Neuronal stem cell (in vitro differentiated cells): ENCODE data around the gene PAM.

Source experiments
- DNase-seq: peaks from one replicate; pipeline ENCODE4 v3.0.0-alpha.2; 2013; ENCODE audit warnings: low spot score
- H2AFZ ChIP-seq: one replicate; pipeline ENCODE4 v1.6.1; 2013; ENCODE audit warnings: mild to moderate bottlenecking, low read length, inconsistent platforms
- H2AK5ac ChIP-seq: 2 replicates; pipeline ENCODE4 v1.6.1; 2013; ENCODE audit warnings: low read depth, mild to moderate bottlenecking, inconsistent platforms, low read length, moderate library complexity, mixed read lengths
- H2BK120ac ChIP-seq: 2 replicates; pipeline ENCODE4 v1.6.1; 2013; ENCODE audit warnings: low read depth, mild to moderate bottlenecking, inconsistent platforms, low read length, moderate library complexity, mixed read lengths
- H2BK12ac ChIP-seq: one replicate; pipeline ENCODE4 v1.6.1; 2013; ENCODE audit warnings: low read length, inconsistent platforms
- H2BK15ac ChIP-seq: 2 replicates; pipeline ENCODE4 v1.6.1; 2013; ENCODE audit warnings: mild to moderate bottlenecking, low read length, inconsistent platforms, mixed read lengths
- H2BK5ac ChIP-seq: one replicate; pipeline ENCODE4 v1.6.1; 2013; ENCODE audit warnings: inconsistent platforms, mild to moderate bottlenecking, low read length, moderate library complexity
- H3K14ac ChIP-seq: one replicate; pipeline ENCODE4 v1.6.1; 2013; ENCODE audit warnings: low read length, inconsistent platforms
- H3K18ac ChIP-seq: 2 replicates; pipeline ENCODE4 v1.6.1; 2013; ENCODE audit warnings: low read length, inconsistent platforms
- H3K23ac ChIP-seq: 2 replicates; pipeline ENCODE4 v1.6.1; 2013; ENCODE audit warnings: low read depth, mild to moderate bottlenecking, mixed read lengths, low read length, inconsistent platforms; ENCODE audit not compliant: poor library complexity
- H3K27ac ChIP-seq: replicated peaks from 3 replicates; pipeline ENCODE4 v1.5.1; 2013; ENCODE audit warnings: low read length, inconsistent platforms
- H3K27me3 ChIP-seq, 3 experiments: 2 replicates each; pipeline ENCODE4 v1.6.1; 2013; ENCODE audit warnings: low read length in 3 of 3, mild to moderate bottlenecking in 2 of 3, inconsistent platforms in 1 of 3, low read depth in 1 of 3, mixed read lengths in 1 of 3, moderate library complexity in 1 of 3; ENCODE audit not compliant: control insufficient read depth in 3 of 3, insufficient read depth in 3 of 3
- H3K36me3 ChIP-seq, 2 donors: replicated peaks in 1 of 2; 2 replicates each; pipeline ENCODE4 v1.6.1; 2013; ENCODE audit warnings: low read length in 2 of 2; ENCODE audit not compliant: control insufficient read depth in 2 of 2, insufficient read depth in 2 of 2
- H3K4ac ChIP-seq: 2 replicates; pipeline ENCODE4 v1.6.1; 2013; ENCODE audit warnings: inconsistent platforms, mild to moderate bottlenecking, low read length, moderate library complexity
- H3K4me1 ChIP-seq, 2 donors: 1 replicate in 1 of 2; 2 replicates in 1 of 2; pipeline ENCODE4 v1.6.1; 2013; ENCODE audit warnings: low read length in 2 of 2, low read depth in 1 of 2; ENCODE audit not compliant: control insufficient read depth in 2 of 2, insufficient read depth in 1 of 2
- H3K4me2 ChIP-seq: one replicate; pipeline ENCODE4 v1.6.1; 2013; ENCODE audit warnings: mild to moderate bottlenecking, low read length, inconsistent platforms; ENCODE audit not compliant: insufficient read depth, poor library complexity, severe bottlenecking
- H3K4me3 ChIP-seq, 2 donors: 2 replicates each; pipeline ENCODE4 v1.5.1; 2013; ENCODE audit warnings: low read length in 2 of 2, mild to moderate bottlenecking in 2 of 2, inconsistent platforms in 1 of 2, moderate library complexity in 1 of 2
- H3K79me1 ChIP-seq: one replicate; pipeline ENCODE4 v1.6.1; 2013; ENCODE audit warnings: low read depth, mild to moderate bottlenecking, inconsistent platforms, low read length, moderate library complexity
- H3K9ac ChIP-seq: one replicate; pipeline ENCODE4 v1.6.1; 2013; ENCODE audit warnings: mild to moderate bottlenecking, low read depth, low read length, inconsistent platforms; ENCODE audit not compliant: poor library complexity
- H3K9me3 ChIP-seq, 2 donors: replicated peaks in 1 of 2; 2 replicates each; pipeline versions ENCODE3 to v1.6.1; 2013; ENCODE audit warnings: low read length in 2 of 2, mild to moderate bottlenecking in 2 of 2, inconsistent platforms in 1 of 2, low read depth in 1 of 2, mixed read lengths in 1 of 2, moderate library complexity in 1 of 2; ENCODE audit not compliant: control insufficient read depth in 2 of 2, insufficient read depth in 1 of 2
- H4K8ac ChIP-seq: one replicate; pipeline ENCODE4 v1.6.1; 2013; ENCODE audit warnings: low read depth, mild to moderate bottlenecking, inconsistent platforms, low read length, moderate library complexity
- H4K91ac ChIP-seq: one replicate; pipeline ENCODE4 v1.6.1; 2013; ENCODE audit warnings: low read length, low read depth, mild to moderate bottlenecking, inconsistent platforms; ENCODE audit not compliant: poor library complexity
- WGBS, 2 donors: extraction: QIAGEN DNeasy Blood & Tissue Kit; methylation state at CpG; one replicate each; pipeline ENCODE4 v1.1.7; 2013; ENCODE audit warnings: missing lambda C conversion rate in 2 of 2, mixed read lengths in 1 of 2; ENCODE audit not compliant: insufficient read length in 2 of 2, insufficient replicate concordance in 1 of 2; ENCODE audit errors: extremely low coverage in 2 of 2; 5-methylcytosine and 5-hydroxymethylcytosine counted together

The PAM gene

GRCh38 chr5:102890133-102890532 lies 135.0 kb downstream of the PAM start:
- WGBS, 2 donors, result no CpG with 5 or more reads among the region's 3 CpGs
- Histone ChIP-seq H3K9ac (no peak overlapping the region), H3K4me2 (no peak overlapping the region), H3K18ac (no peak overlapping the region), H2BK120ac (no peak overlapping the region), H3K4ac (no peak overlapping the region), H3K4me1 (peaks cover 0 to 5% of the 10 kb centered on the region in 2 donors), H3K36me3 (no peaks in the 10 kb centered on the region), H4K8ac (no peak overlapping the region), H4K91ac (no peak overlapping the region), H3K27ac (no peak overlapping the region), H2BK5ac (no peak overlapping the region), H3K79me1 (no peaks in the 10 kb centered on the region), H3K14ac (no peak overlapping the region), H2BK12ac (no peak overlapping the region), H2BK15ac (no peak overlapping the region), H2AFZ (no peak overlapping the region), H2AK5ac (no peak overlapping the region), H3K4me3 (no peak overlapping the region), H3K23ac (no peak overlapping the region), H3K9me3 (no peaks in the 10 kb centered on the region), H3K27me3 (no peaks in the 10 kb centered on the region)
- no peak for DNase-seq

GRCh38 chr5:102891175-102891574 lies 136.1 kb downstream of the PAM start:
- WGBS, 2 donors, result no CpG with 5 or more reads among the region's 3 CpGs
- H2BK120ac ChIP-seq, result no peak overlapping the region
- H4K91ac ChIP-seq, result no peak overlapping the region
- H3K14ac ChIP-seq, result no peak overlapping the region
- no peaks in the 10 kb centered on the region for H3K27me3 ChIP-seq
- H3K4me2 ChIP-seq, result no peak overlapping the region
- H3K79me1 ChIP-seq, result no peaks in the 10 kb centered on the region
- no peak overlapping the region for H2AFZ ChIP-seq
- H3K27ac ChIP-seq, result no peak overlapping the region
- H3K9me3 ChIP-seq, result no peaks in the 10 kb centered on the region
- H4K8ac ChIP-seq, result no peak overlapping the region
- no peak overlapping the region for H2AK5ac ChIP-seq
- no peak for DNase-seq
- H3K4me3 ChIP-seq, result no peak overlapping the region
- peaks cover 0 to 5% of the 10 kb centered on the region in 2 donors for H3K4me1 ChIP-seq
- H3K18ac ChIP-seq, result no peak overlapping the region
- H3K4ac ChIP-seq, result no peak overlapping the region
- no peak overlapping the region for H2BK5ac ChIP-seq
- H3K36me3 ChIP-seq, result no peaks in the 10 kb centered on the region
- no peak overlapping the region for H2BK12ac ChIP-seq
- H2BK15ac ChIP-seq, result no peak overlapping the region
- no peak overlapping the region for H3K23ac ChIP-seq
- H3K9ac ChIP-seq, result no peak overlapping the region

GRCh38 chr5:102893942-102894341 lies 138.8 kb downstream of the PAM start:
- H2BK120ac ChIP-seq, result no peak overlapping the region
- no peak overlapping the region for H2AFZ ChIP-seq
- no peaks in the 10 kb centered on the region for H3K79me1 ChIP-seq
- H3K14ac ChIP-seq, result no peak overlapping the region
- no peak overlapping the region for H3K4me2 ChIP-seq
- H3K4me1 ChIP-seq, result peaks cover 0 to 4% of the 10 kb centered on the region in 2 donors
- no peak overlapping the region for H3K23ac ChIP-seq
- no peak overlapping the region for H3K27ac ChIP-seq
- DNase-seq, result no peak
- no peak overlapping the region for H2AK5ac ChIP-seq
- WGBS, 2 donors, result no CpG with 5 or more reads among the region's 3 CpGs
- H3K9me3 ChIP-seq, result no peaks in the 10 kb centered on the region
- no peaks in the 10 kb centered on the region for H3K27me3 ChIP-seq
- no peak overlapping the region for H3K4me3 ChIP-seq
- H2BK5ac ChIP-seq, result no peak overlapping the region
- no peak overlapping the region for H3K18ac ChIP-seq
- no peak overlapping the region for H2BK15ac ChIP-seq
- no peak overlapping the region for H3K4ac ChIP-seq
- no peaks in the 10 kb centered on the region for H3K36me3 ChIP-seq
- no peak overlapping the region for H4K91ac ChIP-seq
- no peak overlapping the region for H4K8ac ChIP-seq
- no peak overlapping the region for H2BK12ac ChIP-seq
- no peak overlapping the region for H3K9ac ChIP-seq

DNA sequence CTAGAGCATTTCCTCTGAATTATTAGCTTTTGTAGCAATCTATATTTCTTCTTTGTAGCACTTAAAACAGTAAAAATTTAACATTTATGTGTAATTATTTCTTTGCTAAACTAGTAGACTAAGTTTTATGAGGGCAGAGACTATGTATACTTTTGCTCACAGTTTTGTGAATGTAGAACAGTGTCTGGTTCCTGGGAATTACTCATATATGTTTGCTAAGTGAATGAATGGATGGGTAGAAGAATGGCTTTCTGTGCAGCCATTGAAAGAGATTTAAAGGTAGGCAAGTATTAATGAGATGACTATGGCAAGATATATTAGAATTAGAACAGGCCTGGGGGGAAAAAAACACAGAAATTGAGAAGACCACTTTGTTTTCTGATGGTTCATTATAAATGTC lies 140.1 kb downstream of the PAM start:
- Histone ChIP-seq H3K23ac (no peak overlapping the region), H4K91ac (no peak overlapping the region), H3K9ac (no peak overlapping the region), H2AK5ac (no peak overlapping the region), H4K8ac (no peak overlapping the region), H2BK120ac (no peak overlapping the region), H3K4me1 (peaks cover 0 to 6% of the 10 kb centered on the region in 2 donors), H2BK5ac (no peak overlapping the region), H2BK12ac (no peak overlapping the region), H3K14ac (no peak overlapping the region), H3K18ac (no peak overlapping the region), H3K36me3 (no peaks in the 10 kb centered on the region), H3K79me1 (no peaks in the 10 kb centered on the region), H2BK15ac (no peak overlapping the region), H3K27ac (no peak overlapping the region), H3K4ac (no peak overlapping the region), H3K27me3 (no peaks in the 10 kb centered on the region), H2AFZ (no peak overlapping the region), H3K4me3 (no peak overlapping the region), H3K9me3 (no peaks in the 10 kb centered on the region), H3K4me2 (no peak overlapping the region)
- DNase-seq, result no peak
